Fibroblast of pulmonary artery (primary cell): Measurements from ENCODE around the gene LZTR1.

Experiments used
- DNase-seq: peaks from one replicate; pipeline ENCODE4 v3.0.0-alpha.2; 2010; ENCODE audit warnings: low read depth
- H3K4me3 ChIP-seq: replicated peaks from 2 replicates; pipeline ENCODE4 v1.5.1; 2011; ENCODE audit warnings: low read depth, mild to moderate bottlenecking, control low read depth, low read length, moderate library complexity
- TF ChIP-seq, protein P1 (sequence below): IDR thresholded peaks from 2 replicates; pipeline ENCODE4 v1.5.1; 2011; ENCODE audit warnings: mild to moderate bottlenecking, control low read depth, low read length, inconsistent platforms; ENCODE audit errors: missing control alignments

The LZTR1 gene

DNA sequence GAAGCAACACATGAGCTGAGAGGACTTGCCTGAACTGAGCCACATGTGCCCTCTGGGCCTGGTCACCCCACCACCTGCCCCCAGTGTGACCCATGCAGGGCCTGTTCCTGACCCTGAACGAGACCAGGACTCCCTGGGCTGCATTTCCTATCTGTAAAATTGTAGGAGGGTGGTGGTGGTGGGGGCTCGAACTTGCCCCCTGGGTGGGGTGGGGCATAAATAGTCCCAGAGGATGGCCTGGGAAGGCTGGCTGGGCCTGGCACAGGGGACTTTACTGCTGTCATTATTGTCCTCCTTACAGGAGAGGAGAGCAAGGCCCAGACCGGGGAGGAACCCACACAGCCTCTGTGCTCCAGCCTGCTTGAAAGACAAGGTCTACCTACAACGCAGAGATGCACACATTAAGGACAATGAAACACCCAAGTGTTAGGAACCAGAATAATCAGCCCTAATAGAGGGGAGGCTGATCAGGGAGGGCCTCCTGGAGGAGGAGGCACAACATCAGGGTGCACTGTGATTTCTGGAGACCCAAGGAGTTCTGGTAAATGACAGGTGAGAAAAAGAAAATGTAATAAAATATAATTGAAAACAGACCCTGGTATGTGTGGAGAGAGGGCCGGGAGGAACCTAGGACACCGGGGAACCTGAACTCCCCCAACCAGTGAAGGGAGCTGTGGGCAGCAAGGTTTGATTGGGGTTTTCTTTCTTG, 17.9 kb upstream of the LZTR1 start:
- TF ChIP-seq, protein P1, sequence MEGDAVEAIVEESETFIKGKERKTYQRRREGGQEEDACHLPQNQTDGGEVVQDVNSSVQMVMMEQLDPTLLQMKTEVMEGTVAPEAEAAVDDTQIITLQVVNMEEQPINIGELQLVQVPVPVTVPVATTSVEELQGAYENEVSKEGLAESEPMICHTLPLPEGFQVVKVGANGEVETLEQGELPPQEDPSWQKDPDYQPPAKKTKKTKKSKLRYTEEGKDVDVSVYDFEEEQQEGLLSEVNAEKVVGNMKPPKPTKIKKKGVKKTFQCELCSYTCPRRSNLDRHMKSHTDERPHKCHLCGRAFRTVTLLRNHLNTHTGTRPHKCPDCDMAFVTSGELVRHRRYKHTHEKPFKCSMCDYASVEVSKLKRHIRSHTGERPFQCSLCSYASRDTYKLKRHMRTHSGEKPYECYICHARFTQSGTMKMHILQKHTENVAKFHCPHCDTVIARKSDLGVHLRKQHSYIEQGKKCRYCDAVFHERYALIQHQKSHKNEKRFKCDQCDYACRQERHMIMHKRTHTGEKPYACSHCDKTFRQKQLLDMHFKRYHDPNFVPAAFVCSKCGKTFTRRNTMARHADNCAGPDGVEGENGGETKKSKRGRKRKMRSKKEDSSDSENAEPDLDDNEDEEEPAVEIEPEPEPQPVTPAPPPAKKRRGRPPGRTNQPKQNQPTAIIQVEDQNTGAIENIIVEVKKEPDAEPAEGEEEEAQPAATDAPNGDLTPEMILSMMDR: no peak
- no peak for DNase-seq
- peak overlapping the region; percentile 21 for H3K4me3 ChIP-seq

GRCh38 chr22:20964799-20965103, 17.3 kb upstream of the LZTR1 start:
- DNase-seq: no peak
- TF ChIP-seq, protein P1: no peak
- H3K4me3 ChIP-seq: peak overlapping the region; percentile 21

DNA sequence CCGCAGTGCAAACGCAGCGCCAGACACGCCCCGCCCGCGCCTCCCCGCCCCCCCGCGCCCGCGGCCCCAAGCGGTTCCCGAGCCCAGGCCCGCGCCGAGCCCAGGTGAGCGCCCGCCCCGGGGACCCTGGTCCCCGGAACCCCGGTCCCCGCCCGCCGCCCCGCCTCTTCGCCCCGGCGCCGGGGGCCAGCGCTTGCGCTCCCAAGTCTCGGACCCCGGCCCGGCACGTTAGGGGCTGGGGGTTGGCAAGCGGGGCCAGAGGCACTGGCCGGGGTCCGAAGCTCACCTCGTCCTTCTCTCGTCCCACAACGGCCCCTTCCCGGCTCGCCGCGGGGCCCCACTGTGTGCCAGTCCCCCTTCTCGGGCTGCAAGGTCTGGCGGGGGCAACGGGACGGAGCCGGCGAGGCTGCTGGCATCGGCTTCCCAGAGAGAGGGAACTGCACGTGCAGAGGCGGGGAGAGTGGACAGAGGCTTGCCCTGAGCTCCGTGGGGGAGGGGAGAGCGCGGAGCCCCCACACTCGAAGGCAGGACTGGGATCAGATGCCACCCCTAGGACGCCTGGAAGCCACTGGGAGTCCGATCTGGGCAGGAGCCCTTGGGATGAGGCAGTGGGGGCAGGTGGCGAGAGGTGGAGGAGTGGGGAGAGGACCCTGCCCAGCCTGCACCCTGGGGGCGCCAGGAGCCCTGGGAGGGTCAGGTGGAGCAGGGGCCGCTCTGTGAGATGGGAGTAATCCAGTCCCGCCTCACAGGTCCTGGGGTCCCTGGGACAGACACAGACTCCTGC, 16.8 kb upstream of the LZTR1 start:
- TF ChIP-seq, protein P1: no peak
- DNase-seq: no peak
- H3K4me3 ChIP-seq: peak overlapping the region; percentile 21

DNA sequence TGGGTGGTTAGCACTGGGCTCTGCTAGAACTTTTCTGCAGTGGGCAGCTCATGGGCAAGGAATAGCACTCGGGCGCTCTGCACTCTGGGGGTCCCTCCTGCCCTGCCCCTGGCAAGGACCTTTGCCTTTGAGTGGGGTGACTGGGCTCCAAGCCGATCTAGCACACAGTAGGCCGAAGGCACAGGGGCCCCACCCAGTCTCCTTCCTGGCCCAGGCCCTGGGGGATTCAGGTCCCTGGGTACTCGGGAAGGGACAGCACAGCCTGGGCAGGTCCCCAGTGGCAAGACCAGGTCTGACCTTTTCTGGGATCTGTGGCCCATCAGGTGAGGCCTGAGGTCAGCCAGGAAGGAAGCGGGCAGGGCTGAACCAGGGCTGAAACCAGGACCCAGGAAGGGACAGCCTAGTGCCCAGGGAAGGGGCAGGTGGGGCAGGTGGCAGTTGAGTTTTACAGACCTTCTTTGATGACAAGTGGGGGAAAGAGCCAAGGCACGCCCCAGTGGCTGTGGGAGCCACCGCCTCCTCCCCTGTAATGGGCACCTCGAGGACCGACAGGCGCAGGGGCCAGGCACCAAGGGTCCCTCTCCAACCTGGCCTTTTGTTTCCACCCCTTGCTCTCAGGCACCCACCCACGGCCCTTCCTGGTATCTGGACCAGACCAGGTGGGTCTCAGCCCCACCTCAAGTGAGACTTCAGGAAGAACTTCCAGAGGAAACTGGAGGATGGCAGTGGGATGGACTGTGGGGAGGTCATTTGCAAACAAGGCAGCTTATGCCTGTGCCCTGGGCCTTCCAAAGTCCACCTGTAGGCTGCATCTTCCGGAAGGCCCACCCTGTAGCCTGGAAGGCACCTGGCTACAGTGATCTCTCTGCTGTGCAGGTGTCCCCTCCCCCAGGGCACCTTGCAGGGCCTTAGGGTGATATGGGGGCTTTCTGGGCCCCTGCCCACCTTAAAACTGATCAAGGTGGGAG, 15.9 kb upstream of the LZTR1 start:
- DNase-seq: no peak
- TF ChIP-seq, protein P1: no peak
- H3K4me3 ChIP-seq: no peak overlapping the region

GRCh38 chr22:20966883-20967696, 15.0 kb upstream of the LZTR1 start, which contains the start of gene AIFM3:
Gene AIFM3 (plus strand): TSS chr22:20967255. CDS start chr22:20967945, 690 bp downstream.
- no peak within 1 kb of the TSS for H3K4me3 ChIP-seq
- DNase-seq: no peak

More at GRCh38 chr22:20966883-20967696, 15.0 kb upstream of the LZTR1 start, which contains the start of gene AIFM3:
- TF ChIP-seq, protein P1: no peak
